ENCODE results near the gene MORN1.
"Not testable (repeated sequence)": the region's sequence is repeated elsewhere in the genome, so short reads cannot be mapped to it uniquely, and the experiment has no call there.

The MORN1 gene

DNA sequence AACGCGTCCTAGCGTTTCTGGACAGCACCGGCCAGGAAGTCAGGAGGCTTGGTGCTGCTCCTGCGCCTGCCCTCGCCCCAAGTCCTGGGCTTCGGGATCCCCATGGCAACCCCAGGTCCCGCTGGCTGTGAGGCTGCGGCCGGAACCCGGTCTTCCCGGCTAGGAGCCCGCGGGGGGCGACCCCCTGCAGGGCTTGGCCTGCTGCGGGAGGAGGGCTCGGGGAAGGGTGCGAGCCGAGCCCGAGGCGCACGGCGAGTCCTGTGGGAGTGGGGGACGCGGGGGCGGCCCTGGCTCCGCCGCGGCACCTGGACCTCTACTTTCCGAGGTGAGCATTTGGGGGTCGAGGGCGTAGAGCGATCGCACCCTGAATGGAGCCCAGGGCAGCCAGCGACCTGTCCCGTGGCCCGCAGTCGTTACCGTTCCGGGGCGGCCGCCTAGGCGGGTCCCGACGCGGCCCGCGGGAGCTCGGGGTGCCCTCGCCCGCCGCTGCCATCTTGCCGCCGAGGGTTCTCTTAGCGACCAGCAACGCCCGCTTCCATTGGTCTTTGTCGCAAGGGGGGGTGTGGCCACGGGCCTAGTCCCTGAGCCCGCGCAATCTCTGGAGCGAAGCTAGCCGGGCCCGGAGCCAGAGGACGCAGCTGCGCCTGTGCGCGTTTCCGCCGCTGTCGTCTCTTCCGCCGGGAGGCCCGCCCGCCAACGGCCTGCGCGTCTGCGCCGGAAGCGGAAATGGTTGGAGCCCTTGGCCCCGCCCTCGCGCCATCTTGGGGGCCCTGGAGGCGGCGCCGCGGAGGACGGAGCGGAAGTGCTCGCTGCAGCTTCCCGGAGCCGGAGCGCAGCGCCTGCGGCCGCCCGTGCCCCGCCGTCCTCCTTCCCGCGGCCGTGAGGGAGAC lies at the start of gene MORN1, which contains the start of gene RER1:
MORN1 (minus strand) TSS at position 514 of the 890 bp plus-strand sequence; CDS start at position 493, 21 bp downstream.
RER1 (plus strand) TSS at position 801 of the 890 bp plus-strand sequence. CDS start 3,950 bp downstream, outside the sequence.
- peak; percentile 97 for DNase-seq

DNA sequence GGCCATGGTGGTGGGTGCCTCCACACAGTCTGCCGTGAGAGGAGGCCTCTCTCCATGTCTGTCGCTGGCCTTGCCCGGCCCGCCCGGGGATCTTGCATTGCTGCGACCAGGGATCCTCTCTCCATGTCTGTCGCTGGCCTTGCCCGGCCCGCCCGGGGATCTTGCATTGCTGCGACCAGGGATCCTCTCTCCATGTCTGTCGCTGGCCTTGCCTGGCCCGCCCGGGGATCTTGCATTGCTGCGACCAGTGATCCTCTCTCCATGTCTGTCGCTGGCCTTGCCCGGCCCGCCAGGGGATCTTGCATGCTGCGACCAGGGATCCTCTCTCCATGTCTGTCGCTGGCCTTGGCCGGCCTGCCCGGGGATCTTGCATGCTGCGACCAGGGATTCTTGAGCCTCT lies 49.0 kb upstream of the MORN1 start:
- DNase-seq, result not testable (repeated sequence)

DNA sequence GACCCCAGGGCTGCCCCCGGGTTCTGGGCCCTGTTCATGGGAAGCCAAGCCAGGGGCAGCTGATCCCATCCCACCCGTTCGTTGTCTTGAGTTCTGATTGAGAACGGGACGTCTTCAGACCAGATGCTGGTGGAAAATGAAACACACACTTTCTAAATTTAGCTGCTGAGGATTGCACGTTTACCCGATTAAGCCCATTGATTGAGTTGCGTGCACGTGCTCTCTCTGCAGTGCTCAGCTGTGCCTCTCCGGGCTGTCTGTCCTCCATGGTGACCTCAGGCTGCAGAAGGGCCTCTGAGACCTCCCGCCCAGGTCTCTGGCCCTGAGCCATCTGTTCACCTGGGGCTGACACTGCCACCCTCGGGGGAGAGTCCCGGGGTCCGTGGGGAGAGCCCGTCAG lies 48.0 kb upstream of the MORN1 start:
- no peak for DNase-seq

DNA sequence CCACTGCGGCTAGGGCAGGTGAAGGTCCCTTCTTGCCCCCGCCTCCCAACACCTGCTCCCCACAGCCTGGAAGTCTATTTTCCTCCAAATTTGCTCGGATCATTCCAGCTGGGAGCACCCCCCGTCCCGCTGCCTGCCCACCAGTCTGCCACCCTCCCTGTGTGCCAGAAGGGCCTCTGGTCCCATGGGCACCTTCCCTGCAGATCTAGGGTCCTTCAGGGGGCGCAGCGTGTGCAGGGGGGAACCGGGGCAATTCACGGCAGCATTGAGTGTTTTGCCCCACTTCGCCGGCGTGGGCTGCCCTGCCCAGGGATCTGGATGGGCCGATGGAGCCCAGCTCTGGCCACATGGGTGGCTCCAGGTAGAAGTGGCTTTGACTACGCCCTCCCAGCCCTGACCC lies 47.3 kb upstream of the MORN1 start:
- no peak for DNase-seq

DNA sequence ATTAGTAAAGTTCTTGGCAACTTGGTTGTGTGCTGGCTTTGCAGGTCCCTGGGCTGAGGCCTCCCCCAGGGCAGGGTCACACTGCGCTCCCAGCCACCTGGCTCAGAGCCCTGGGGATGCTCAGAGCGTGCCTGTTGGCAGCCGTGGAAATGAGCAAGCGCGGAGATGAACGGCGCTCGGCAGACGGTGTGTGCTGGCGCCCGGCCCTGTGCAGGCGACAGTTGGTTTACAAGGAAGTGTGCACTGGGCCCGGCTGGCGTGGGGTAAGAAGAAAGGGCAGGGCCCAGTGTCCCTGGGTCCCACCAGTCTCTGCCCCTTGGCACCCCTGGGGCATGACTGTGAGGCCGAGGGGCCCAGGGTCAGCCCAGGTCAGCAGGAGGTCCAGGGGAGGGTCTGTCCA lies 46.7 kb upstream of the MORN1 start:
- DNase-seq, result no peak

DNA sequence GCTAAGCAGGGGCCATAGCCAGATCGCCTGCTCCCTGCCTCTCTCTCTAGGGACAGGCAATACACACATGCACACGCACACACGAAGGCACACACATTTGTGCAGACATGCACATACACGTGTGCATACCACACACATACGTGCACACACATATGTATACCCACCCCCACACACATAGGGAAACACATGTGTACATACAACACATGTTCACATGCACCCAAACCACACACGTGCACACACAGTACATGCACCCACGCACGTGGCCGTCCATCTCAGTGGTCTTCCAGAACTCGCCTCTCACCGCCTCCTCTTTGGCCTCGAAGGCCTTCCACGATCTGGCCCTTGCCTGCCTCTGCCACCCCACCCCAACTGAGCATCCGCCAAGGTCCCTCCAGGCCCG lies 46.3 kb upstream of the MORN1 start:
- DNase-seq, result no peak

DNA sequence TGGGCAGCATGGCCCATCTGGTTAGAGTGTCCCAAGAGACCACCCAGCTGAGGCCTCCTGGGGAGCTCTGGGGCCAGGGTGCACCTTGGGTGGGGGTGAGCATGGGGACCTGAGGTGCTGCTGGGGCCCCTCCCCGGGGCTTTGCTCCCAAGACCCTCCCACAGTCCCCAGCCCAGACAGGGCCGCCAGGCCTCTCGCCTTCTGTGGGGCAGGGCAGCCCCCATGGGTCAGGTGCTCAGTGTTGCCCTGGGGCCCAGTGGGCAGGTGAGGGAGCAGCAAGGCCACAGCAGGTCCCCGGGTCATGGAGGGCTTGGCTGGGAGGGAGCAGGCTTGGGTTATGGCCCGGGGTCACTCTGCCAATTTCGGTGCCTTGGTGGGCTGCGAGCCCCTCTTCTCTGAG lies 45.5 kb upstream of the MORN1 start:
- DNase-seq, result no peak

DNA sequence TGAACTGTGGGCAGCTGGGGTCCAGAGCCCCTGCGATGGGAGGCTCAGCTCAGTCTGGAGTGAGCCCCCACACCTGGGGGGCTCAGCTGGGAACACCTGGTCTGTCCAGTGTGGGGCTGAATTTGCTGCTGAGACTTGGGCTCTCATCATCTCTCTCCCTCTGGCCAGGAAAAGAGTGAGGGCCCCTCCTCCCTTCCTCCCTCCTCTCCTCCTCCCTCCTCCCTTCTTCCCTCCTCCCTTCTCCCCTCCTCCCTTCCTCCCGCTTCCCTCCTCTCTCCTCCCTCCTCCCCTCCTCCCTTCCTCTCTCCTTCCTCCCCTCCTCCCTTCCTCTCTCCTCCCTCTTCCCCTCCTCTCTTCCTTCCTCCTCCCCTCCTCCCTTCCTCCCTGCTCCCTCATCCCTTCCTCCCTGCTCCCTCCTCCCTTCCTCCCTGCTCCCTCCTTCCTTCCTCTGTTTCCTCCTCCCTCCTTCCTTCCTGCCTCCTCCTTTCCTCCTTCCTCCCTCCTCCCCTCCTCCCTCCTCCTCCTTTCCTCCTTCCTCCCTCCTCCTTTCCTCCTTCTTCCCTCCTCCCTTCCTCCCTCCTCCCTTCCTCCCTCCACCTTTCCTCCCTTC lies 44.5 kb upstream of the MORN1 start:
- no peak for DNase-seq

DNA sequence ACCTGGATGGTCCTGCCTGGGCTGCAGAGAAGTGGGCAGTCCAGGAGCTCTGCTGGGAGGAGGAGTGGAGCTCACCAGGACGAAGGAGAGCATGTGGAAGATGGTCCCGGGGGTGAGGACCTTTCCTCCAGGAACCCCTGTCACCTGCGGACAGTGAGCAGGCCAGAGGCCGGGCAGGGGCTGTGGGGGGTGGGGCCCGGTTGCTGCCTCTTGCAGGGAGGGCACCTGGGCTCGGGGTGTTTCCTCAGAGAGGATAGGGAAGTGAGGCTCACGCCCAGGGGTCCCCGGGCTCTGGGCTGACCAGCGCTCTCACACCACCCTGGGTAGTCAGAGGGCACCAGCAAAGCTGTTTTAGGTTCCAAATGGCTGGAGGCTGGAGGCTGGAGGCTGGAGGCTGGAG lies 43.7 kb upstream of the MORN1 start:
- no peak for DNase-seq

DNA sequence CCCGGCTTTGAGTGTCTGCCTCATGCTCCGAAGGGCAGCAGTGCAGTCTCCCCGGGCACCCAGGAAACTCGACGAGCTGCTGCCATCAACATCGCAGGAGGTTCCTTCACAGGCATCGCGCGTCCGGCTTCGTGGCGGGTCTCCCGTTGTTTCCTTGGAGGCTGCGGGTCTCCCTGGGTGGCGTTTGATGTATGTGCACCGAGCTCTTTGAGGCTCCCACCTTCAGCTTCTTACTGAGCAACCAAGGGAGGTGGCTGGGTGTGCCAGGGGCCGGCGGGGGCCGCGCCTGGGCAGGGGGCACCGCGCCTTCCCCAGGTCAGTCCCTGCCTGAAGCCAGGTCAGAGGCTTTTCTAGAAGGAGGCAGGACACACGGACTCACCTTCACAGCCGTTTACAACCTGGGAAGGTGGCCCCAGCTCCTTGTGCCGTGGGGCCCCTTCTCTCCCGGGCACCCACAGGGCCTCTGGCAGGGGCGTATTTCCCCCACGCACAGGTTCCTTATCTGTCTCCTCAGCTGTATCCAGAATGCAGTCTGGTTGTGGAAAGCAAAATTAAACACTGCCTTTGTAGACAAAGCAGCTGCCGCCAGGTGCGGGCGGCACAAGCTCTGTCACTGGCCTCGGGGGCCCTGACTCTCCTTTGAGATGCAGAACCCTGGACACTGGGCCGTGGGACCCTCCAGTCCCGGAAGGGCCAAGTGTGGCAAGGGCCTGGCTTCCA lies 42.7 kb upstream of the MORN1 start:
- DNase-seq, result no peak

DNA sequence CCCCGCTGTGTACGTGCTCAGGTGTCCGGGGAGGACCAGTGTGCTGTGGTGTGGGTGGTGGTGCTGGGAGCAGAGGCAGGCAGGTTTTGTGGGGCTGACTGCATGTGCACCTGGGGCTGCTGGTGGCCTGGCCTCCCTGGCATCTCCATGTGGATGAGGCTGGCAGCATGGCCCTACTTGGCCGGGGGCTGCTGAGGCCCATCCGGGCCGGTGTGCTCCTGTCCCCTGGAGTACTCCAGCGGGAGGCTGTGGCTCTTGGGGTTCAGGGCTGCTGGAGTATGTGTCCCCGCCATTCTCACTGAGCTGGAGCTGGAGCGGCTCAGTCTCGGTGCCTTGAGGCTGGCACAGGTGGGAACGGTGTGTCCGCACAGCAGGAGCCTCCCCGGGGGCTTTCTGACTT lies 41.8 kb upstream of the MORN1 start:
- no peak for DNase-seq

DNA sequence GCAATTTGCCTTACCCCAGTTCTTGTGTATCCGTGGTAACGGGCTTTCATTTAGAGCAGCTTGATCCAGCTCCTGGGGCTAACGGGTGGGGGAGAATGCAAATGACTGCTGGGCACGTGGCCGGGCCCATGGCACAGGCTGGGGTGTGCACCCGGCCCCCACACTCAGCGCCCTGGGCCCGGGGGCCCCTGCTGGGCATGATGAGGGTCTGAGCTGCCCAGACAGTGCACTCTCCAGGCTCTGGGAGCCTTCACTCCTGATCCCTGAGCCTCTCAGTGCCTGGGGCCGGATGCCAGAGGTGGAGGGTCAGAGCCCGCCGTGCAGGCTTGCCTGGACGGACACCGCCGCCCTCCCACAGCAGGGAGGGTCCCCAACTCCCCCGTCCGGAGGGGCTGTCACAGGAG lies 41.1 kb upstream of the MORN1 start:
- no peak for DNase-seq

DNA sequence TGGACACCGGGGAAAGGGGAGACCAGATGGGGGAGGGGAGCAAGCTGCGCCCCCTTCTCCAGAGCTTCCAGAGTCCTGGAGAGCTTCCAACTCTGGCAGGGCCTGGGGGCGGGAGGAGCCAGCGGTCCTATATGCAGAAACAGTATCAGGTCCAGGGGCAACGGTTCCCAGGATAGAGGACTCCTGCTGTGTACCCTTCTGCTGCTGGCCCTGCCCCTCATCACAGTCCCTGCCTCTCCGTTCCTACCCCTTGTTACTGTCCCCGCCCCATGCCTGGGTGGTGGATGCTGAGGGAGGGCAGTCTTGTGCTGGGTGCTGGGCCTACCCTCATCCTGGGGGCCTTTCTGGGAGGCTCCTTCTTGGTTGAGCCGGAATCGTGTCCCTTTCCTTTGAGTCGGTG lies 40.2 kb upstream of the MORN1 start:
- no peak for DNase-seq

DNA sequence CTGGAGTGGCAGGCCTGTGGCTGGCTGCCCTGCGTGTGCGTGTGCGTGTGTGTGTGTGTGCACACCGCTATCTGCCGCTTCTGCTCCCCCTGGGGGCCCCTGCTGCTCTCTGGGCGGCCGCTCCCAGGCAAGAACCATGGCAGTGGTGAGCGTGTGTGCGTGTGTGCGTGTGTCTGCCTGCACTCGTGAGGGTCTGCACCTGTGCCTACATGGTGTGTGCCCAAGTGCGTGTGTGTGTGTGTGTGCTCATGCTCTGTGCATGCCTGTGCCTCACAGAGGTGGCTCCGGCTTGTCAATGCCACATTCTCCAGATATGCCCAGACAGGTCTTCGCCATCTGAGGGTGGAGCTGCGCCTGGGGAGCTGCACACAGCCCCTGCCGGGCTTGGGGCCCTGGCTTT lies 39.7 kb upstream of the MORN1 start:
- DNase-seq, result no peak

DNA sequence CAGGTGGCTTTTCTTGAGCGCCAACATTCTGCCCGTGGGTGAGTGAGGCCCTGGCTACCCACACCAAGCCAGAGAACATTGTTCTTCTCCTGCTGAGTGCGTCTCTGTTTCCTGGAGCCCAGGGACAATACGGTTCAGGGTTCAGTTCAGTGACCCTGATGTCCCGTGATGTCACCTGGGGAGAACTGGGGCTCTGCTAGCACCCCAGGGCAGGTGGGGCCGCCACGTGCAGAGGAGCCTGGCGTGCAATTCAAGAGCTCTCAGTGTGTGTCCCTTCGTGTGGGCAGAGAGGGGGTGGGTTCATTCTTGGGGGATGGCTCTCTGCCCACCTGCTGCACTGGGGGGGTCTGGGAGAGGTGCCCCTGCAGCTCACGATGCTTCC lies 39.2 kb upstream of the MORN1 start:
- no peak for DNase-seq

DNA sequence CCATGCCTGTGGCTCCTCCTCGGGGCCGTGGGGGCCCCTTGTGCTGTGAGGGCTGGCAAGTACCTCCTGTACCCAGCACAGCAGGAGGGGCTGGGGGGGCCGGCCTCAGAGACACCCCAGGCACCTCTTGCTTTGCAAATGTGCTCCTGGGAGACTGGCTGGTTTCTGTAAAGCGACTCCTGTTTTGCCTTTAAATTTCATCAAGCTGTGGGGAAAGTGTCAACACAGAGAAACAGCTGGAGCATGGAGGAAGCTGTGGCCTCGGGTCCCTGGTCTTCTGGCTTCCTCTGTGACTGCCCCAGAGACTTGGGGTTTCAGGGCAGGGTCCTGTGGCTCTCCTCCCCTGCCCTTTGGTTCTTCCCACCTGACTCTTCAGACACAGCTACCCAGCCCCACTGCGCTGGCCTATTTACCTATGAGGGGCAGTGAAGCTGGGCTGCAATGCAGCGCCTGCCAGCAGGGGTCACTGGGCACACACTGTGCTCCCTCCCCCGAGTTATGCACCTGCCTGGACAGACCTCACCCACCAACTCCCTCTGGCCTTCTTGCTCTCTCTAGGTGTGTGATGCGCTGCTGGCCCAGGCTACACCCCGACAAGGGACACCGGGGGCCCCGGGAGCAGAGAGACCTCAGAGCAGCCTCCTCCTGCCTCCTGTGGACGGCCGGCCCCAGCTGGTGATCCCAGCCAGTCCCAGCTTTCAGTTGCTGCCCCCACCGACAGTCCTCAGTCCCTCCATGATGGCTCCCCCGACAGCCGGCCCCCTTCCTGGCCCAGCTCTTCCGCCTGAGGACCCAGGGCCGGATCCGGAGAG lies 38.6 kb upstream of the MORN1 start:
- no peak for DNase-seq

DNA sequence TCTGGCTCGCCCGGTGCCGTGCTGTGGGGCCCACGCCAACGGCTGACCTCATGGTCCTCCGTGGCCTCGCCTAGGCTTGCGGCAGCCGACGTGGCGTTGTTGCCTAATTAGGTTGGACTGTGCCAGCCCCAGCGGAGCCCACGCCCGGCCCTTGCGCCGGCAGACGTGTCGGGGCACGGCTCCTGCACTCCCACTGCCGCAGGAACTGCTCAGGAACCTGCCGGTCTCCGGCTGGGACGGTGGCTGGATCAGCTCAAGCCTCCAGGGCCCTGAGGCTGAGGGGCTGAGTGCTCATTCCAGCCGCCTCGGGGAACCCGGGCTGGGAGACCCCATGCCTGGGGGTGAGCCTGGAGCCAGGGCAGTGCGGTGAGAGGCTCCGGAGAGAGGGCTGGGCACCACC lies 37.1 kb upstream of the MORN1 start:
- no peak for DNase-seq

DNA sequence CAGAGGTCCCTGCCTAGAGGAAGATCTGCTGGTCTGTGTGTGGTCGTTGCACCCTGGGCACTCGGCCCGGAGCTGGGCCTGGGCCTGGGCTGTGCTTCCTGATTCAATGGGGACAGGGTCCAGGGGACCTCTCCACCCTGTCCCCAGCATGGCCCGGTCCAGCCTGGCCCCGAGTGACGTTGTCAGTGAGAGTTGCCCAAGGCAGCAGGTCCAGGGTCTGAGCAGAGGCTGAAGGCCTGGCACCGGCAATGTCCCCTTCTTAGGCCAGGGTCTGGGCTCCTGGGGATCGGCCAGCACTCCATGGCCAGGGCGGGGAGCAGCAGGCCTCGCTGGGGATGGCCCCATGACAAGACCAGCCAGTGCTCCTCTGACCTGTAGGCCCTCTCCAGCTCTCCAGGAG lies 36.6 kb upstream of the MORN1 start:
- no peak for DNase-seq

DNA sequence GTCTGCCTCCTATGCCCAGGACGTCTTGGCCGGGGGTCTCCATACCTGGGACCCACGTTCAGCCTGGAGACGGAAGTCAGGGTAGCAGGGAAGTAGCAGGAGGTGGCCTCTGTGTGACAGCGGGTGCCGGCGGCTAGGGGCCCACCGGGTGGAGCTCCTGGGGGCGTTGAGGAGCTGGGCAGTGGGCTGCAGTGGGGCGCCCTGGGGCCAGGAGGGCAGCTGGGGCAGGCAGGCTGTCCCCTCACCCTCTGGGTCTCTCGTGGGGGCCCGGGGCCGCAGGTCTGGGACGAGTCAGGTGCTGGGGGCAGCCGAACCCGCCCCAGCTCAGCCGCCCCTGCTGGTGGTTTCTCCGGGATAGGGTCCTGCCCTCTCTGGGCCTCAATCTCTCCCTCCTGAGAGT lies 35.7 kb upstream of the MORN1 start:
- no peak for DNase-seq

DNA sequence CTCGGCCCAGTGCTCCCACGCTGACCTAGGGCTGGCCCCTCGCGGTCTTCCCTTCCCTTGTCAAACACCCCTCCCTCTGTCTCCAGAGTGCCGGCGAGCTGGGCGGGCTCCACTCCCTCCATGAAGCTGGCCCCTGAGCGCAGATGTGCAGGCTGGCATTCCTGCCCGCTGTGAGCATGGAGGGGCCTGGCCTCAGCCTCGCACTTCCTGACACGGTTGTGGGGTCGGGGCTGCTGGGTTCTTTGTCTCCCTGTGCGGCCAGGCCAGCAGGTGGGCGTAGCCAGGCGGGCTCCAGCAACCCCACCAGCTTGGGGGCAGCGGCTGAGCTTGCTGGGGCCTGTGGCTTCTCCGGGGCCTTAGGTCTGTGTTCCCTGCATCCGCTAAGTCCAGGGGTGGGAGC lies 35.2 kb upstream of the MORN1 start:
- DNase-seq, result no peak

DNA sequence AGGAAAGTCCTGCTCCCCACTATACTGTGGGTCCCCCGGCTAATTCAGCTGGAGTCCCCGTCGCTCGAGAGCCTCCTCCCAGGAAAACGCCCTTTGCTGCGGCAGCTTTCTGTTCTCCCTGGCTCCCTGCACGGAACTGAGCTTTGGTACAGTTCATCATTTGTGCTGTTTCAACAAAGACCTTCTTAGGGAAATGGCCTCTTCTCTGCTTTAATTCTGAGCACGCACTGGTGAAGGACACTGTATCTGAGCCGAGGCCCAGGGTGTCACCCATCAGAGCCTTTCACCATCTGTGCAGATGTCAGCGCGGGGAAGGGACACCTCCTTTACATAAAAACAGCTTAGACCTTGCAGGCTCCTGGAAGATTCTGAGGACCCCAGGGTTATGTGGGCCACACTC lies 34.5 kb upstream of the MORN1 start:
- DNase-seq, result no peak

DNA sequence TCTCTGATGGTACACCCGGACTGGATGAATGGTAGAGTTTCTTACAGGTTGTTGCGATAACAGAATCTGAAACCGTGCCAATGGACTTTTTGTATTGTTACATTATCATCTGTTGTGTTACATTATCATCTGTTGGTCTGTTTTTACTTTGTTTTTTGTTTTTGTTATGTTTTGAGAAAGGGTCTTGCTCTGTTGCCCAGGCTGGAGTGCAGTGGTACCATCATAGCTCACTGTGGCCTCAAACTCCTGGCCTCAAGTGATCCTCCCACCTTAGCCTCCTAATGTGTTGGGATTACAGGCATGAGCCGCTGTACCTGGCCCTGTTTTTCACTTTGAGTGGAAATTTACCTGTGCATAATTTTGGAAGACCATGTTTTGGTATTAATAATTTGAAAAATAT lies 31.2 kb upstream of the MORN1 start:
- DNase-seq, result no peak

DNA sequence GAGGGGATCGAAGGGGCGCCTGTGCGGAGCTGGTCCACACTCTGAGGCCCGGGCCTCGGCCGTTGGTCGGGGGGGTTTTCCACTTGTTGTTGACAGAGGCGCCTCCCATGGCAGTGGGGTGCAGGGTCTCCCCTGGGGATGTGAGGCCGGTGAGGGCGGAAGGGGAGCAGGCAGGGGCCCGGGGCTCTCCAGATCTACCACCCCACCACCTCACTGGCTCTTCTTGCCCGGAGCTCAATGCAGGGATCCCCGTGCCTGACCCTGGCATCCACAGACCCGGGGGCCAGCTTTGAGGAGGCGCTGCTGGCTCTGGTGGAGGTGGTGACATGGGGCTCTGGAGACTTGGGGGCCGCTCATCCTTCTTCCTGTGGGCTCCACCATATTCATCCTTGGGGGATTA lies 28.1 kb upstream of the MORN1 start:
- DNase-seq, result no peak

Measured in amniotic stem cell (primary cell).